Psoas muscle (tissue), 8 donors: Measurements from ENCODE around the gene VANGL1. TPM values are rescaled to one million over a fixed set of nuclear protein-coding genes. Genes with fewer than 3 reads are reported as not detected.

Experiments used
- ATAC-seq, 4 donors: fragments of 200-7000 bp; cut with Tn5 transposase; one replicate each; pipeline ENCODE4 v1.9.1; 2020; ENCODE audit warnings: moderate library complexity in 3 of 4, mild to moderate bottlenecking in 2 of 4
- DNase-seq, 2 donors: peaks; one replicate each; pipeline ENCODE4 v3.0.0-alpha.2; 2020
- H3K27ac ChIP-seq: fragments of 200-600 bp; one replicate; pipeline ENCODE4 v1.8.0; 2022
- H3K27me3 ChIP-seq, 3 donors: fragments of 200-600 bp in 1 of 3; one replicate each; pipeline versions ENCODE4 v1.6.1 to v1.8.0; 2013 to 2022; ENCODE audit warnings: low read length in 2 of 3, mild to moderate bottlenecking in 2 of 3, moderate library complexity in 1 of 3; ENCODE audit not compliant: insufficient read depth in 3 of 3
- H3K36me3 ChIP-seq, 2 donors: fragments of 200-600 bp in 1 of 2; one replicate each; pipeline versions ENCODE4 v1.6.1 to v1.8.0; 2013 to 2022; ENCODE audit warnings: low read depth in 1 of 2, mild to moderate bottlenecking in 1 of 2, moderate library complexity in 1 of 2; ENCODE audit not compliant: insufficient read depth in 1 of 2
- H3K4me1 ChIP-seq: fragments of 200-600 bp; one replicate; pipeline ENCODE4 v1.8.0; 2022
- H3K4me3 ChIP-seq: fragments of 200-600 bp; one replicate; pipeline ENCODE4 v1.8.0; 2022; ENCODE audit warnings: mild to moderate bottlenecking
- H3K9me3 ChIP-seq: fragments of 200-600 bp; one replicate; pipeline ENCODE4 v1.8.0; 2022
- CTCF ChIP-seq: fragments of 200-600 bp; IDR thresholded peaks from one replicate; pipeline ENCODE4 v1.8.0; 2022; ENCODE audit warnings: antibody characterized with exemption
- WGBS, 3 donors: extraction: QIAGEN DNeasy Blood & Tissue Kit; methylation state at CpG; one replicate each; pipeline versions ENCODE4 v1.1.6 to v1.1.7; 2013; 5-methylcytosine and 5-hydroxymethylcytosine counted together
- intact Hi-C, 2 donors: fragments of 100-400 bp; cut with DNase I; formaldehyde crosslinking; loops; one replicate each; pipeline versions ENCODE4 v1.11.0 to v1.14.2; 2022
- polyA plus RNA-seq, 3 donors: library from polyadenylated mRNA; stranded (reverse); fragments of 200-250 nt; gene quantifications; one replicate each; pipeline ENCODE4 v1.2.3, GENCODE V29; 2013
- total RNA-seq, 4 donors: library from RNA; stranded (reverse); fragmentation: NEBNext Ultra II Directional in 2 of 4; extraction: Animal tissue kit (Norgen Biotek cat#: 25700) in 2 of 4; gene quantifications; one replicate each; pipeline versions ENCODE4 v1.2.1 to v1.2.4, GENCODE V29; 2021 to 2023
- donor health status: healthy with polysubstance abuse.
- donor health status: DM: no; HTN: no; CAD: no; lungs with moderate emphysema.
- donor health status: Bipolar disorder and iron deficiency.
- donor health status: healthy.
- donor health status: DM: yes; HTN: yes; CAD: no.
- donor health status: DM: no; HTN: no; CAD: no.
- donor health status: DM: no; HTN: no; CAD: no.
- donor health status: DM: yes; HTN: yes; CAD: no.

The VANGL1 gene
- total and polyA plus RNA-seq, 7 donors: 0.48 to 2.4 (median 1.2) TPM

- peaks cover 4% of the 10 kb centered on the region for H3K4me1 ChIP-seq
- no peaks in the 10 kb centered on the region for H3K36me3 ChIP-seq
- H3K9me3 ChIP-seq: no peaks in the 10 kb centered on the region
- intact Hi-C loops: loop anchor here (2.0 to 10.0 kb wide), 4 partner anchors 458 to 621 kb away; no protein-coding TSS in a partner anchor
- H3K4me3 ChIP-seq: no peak overlapping the region
- DNase-seq (peak; percentile 85 to 90), ATAC-seq (peak; percentile 76 to 88 (median 84))
- 51 to 56% (median 56%) methylated on average over 12 of the region's 12 CpGs for WGBS, 3 donors
- no peak overlapping the region for H3K27ac ChIP-seq
- no peaks in the 10 kb centered on the region for H3K27me3 ChIP-seq
- peak; percentile 88 for TF ChIP-seq CTCF
Measured at GRCh38 chr1:115595279-115596079, 46.3 kb upstream of the VANGL1 start.

GRCh38 chr1:115596080-115596780 is 45.5 kb upstream of the VANGL1 start:
- Histone ChIP-seq H3K27ac (no peak overlapping the region), H3K27me3 (no peaks in the 10 kb centered on the region), H3K36me3 (no peaks in the 10 kb centered on the region), H3K9me3 (no peaks in the 10 kb centered on the region), H3K4me1 (peaks cover 4% of the 10 kb centered on the region), H3K4me3 (no peak overlapping the region)
- no peak for DNase-seq
- WGBS, 3 donors: 36 to 43% (median 41%) methylated on average over 7 of the region's 7 CpGs
- intact Hi-C loops: loop anchor here (2.0 to 10.0 kb wide), 4 partner anchors 459 to 621 kb away; no protein-coding TSS in a partner anchor
- TF ChIP-seq CTCF: no peak
- no peak for ATAC-seq

GRCh38 chr1:115604508-115604907 is 37.3 kb upstream of the VANGL1 start:
- H3K27ac ChIP-seq: no peak overlapping the region
- H3K36me3 ChIP-seq: no peaks in the 10 kb centered on the region
- DNase-seq (no peak), ATAC-seq (no peak)
- no peaks in the 10 kb centered on the region for H3K27me3 ChIP-seq
- H3K4me1 ChIP-seq: no peaks in the 10 kb centered on the region
- intact Hi-C loops: no loop called here
- TF ChIP-seq CTCF: no peak
- no peak overlapping the region for H3K4me3 ChIP-seq
- no peaks in the 10 kb centered on the region for H3K9me3 ChIP-seq
- 92 to 97% (median 95%) methylated on average over 3 of the region's 3 CpGs for WGBS, 3 donors

GRCh38 chr1:115606305-115606704 is 35.5 kb upstream of the VANGL1 start:
- no peak for TF ChIP-seq CTCF
- Histone ChIP-seq H3K9me3 (no peaks in the 10 kb centered on the region), H3K4me1 (no peaks in the 10 kb centered on the region), H3K27me3 (no peaks in the 10 kb centered on the region), H3K27ac (no peak overlapping the region), H3K4me3 (no peak overlapping the region), H3K36me3 (no peaks in the 10 kb centered on the region)
- intact Hi-C loops: loop anchor here (5.0 kb wide), 1 partner anchor 166 kb away; no protein-coding TSS in a partner anchor
- ATAC-seq: no peak
- DNase-seq: no peak
- 77 to 82% (median 79%) methylated on average over 5 of the region's 5 CpGs for WGBS, 3 donors
